Hepatocyte (in vitro differentiated cells): ENCODE results near the gene RIT2. TPM values are rescaled to one million over a fixed set of nuclear protein-coding genes. Genes with fewer than 3 reads are reported as not detected.

Experiments used
- DNase-seq: peaks from one replicate; pipeline ENCODE4 v3.0.0-alpha.2; 2016; ENCODE audit warnings: low spot score
- H2AFZ ChIP-seq: fragments of 200-600 bp; sonication (generic); 2 replicates; pipeline ENCODE4 v1.6.0; 2016; ENCODE audit warnings: antibody characterized with exemption, mild to moderate bottlenecking
- H3K27ac ChIP-seq: fragments of 200-600 bp; sonication (generic); 2 replicates; pipeline ENCODE4 v1.5.1; 2016; ENCODE audit warnings: mild to moderate bottlenecking
- H3K27me3 ChIP-seq: fragments of 200-600 bp; sonication (generic); 2 replicates; pipeline ENCODE4 v1.6.1; 2016
- H3K36me3 ChIP-seq: fragments of 200-600 bp; sonication (generic); replicated peaks from 2 replicates; pipeline ENCODE4 v1.5.1; 2016; ENCODE audit warnings: low read depth; ENCODE audit not compliant: insufficient read depth
- H3K4me1 ChIP-seq: fragments of 200-600 bp; sonication (generic); 2 replicates; pipeline ENCODE4 v1.5.1; 2016; ENCODE audit warnings: mild to moderate bottlenecking, moderate library complexity; ENCODE audit not compliant: insufficient read depth
- H3K4me2 ChIP-seq: fragments of 200-600 bp; sonication (generic); 2 replicates; pipeline ENCODE4 v1.6.0; 2016
- H3K4me3 ChIP-seq: fragments of 200-600 bp; sonication (generic); 2 replicates; pipeline ENCODE4 v1.5.1; 2016; ENCODE audit warnings: mild to moderate bottlenecking
- H3K79me2 ChIP-seq: fragments of 200-600 bp; sonication (generic); 2 replicates; pipeline ENCODE4 v1.6.0; 2017; ENCODE audit warnings: mild to moderate bottlenecking
- H3K9me2 ChIP-seq: fragments of 200-600 bp; sonication (generic); replicated peaks from 2 replicates; pipeline ENCODE4 v1.6.0; 2017; ENCODE audit warnings: mild to moderate bottlenecking; ENCODE audit not compliant: insufficient read depth
- H3K9me3 ChIP-seq: fragments of 200-600 bp; sonication (generic); 2 replicates; pipeline ENCODE4 v1.5.1; 2016; ENCODE audit warnings: low read depth, mild to moderate bottlenecking
- H4K20me1 ChIP-seq: fragments of 200-600 bp; sonication (generic); 2 replicates; pipeline ENCODE4 v1.6.0; 2016; ENCODE audit warnings: mild to moderate bottlenecking; ENCODE audit not compliant: insufficient read depth, poor library complexity, severe bottlenecking
- CTCF ChIP-seq: fragments of 200-600 bp; sonication (generic); IDR thresholded peaks from 2 replicates; pipeline ENCODE4 v1.5.1; 2016; ENCODE audit warnings: antibody characterized with exemption, mild to moderate bottlenecking; ENCODE audit not compliant: poor library complexity
- EZH2 ChIP-seq: fragments of 200-600 bp; sonication (generic); IDR thresholded peaks from 2 replicates; pipeline ENCODE4 v1.6.1; 2016; ENCODE audit warnings: antibody characterized with exemption, mild to moderate bottlenecking, borderline replicate concordance
- EZH2phosphoT487 ChIP-seq: fragments of 200-600 bp; sonication (generic); IDR thresholded peaks from one replicate; pipeline ENCODE4 v1.6.1; 2018; ENCODE audit warnings: antibody characterized with exemption, mild to moderate bottlenecking, low read depth, moderate library complexity; ENCODE audit not compliant: unreplicated experiment, severe bottlenecking
- WGBS: methylation state at CpG from one replicate; pipeline ENCODE4 v1.1.6; 2016; ENCODE audit warnings: low lambda C conversion rate; ENCODE audit errors: missing lambda C conversion rate; 5-methylcytosine and 5-hydroxymethylcytosine counted together
- polyA plus RNA-seq: library from polyadenylated mRNA; unstranded; fragments of >200 nt; fragmentation: Nextera tagmentation; extraction: Ambion mirVana; gene quantifications from 2 replicates; pipeline ENCODE4 v1.2.1, GENCODE V29; 2016
- total RNA-seq: library from RNA; depleted of rRNA; stranded (reverse); fragments of >200 nt; gene quantifications from 2 replicates; pipeline ENCODE4 v1.2.3, GENCODE V29; 2014

Gene RIT2
- total and polyA plus RNA-seq, 2 experiments from 2014 or later: not detected

- Histone ChIP-seq H4K20me1 (no peaks in the 10 kb centered on the region), H3K9me2 (no peaks in the 10 kb centered on the region), H3K79me2 (no peaks in the 10 kb centered on the region), H3K36me3 (no peaks in the 10 kb centered on the region), H3K4me2 (no peak overlapping the region), H3K4me1 (no peaks in the 10 kb centered on the region), H3K27me3 (no peaks in the 10 kb centered on the region), H3K27ac (no peak overlapping the region), H2AFZ (no peak overlapping the region), H3K4me3 (no peak overlapping the region), H3K9me3 (no peaks in the 10 kb centered on the region)
- DNase-seq: no peak
- TF ChIP-seq EZH2phosphoT487: no peak
- TF ChIP-seq EZH2: no peak
- no peak for TF ChIP-seq CTCF
These were observed 44.4 kb upstream of the RIT2 start for GRCh38 chr18:43159926-43160325.

- Histone ChIP-seq H4K20me1 (no peaks in the 10 kb centered on the region), H3K9me3 (no peaks in the 10 kb centered on the region), H3K9me2 (no peaks in the 10 kb centered on the region), H3K79me2 (no peaks in the 10 kb centered on the region), H3K27me3 (no peaks in the 10 kb centered on the region), H2AFZ (no peak overlapping the region), H3K27ac (no peak overlapping the region), H3K4me1 (no peaks in the 10 kb centered on the region), H3K4me2 (no peak overlapping the region), H3K36me3 (no peaks in the 10 kb centered on the region), H3K4me3 (no peak overlapping the region)
- WGBS: 86% methylated on average over 5 of the region's 5 CpGs
- no peak for DNase-seq
- no peak for TF ChIP-seq CTCF
- no peak for TF ChIP-seq EZH2phosphoT487
- no peak for TF ChIP-seq EZH2
These were observed 43.7 kb upstream of the RIT2 start for GRCh38 chr18:43159086-43159770.

DNA sequence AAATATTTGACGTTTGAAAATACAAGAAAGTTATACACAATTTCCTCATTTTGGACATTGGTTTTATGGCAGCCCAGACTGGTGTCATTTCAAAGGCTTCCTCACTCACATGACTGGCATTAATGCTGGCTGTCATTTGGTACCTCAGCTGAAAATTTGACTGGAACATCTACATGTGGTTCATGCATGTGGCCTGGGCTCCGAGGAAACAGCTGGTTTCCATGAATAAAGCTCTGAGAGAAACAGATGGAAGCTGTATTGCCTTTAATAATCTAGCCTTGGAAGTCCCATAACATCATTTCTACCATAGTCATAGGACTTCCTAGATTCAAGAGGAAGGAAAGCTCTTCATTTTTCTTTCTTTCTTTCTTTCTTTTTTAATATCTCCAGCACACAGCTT, 42.9 kb upstream of the RIT2 start:
- Histone ChIP-seq H3K27me3 (no peaks in the 10 kb centered on the region), H3K9me3 (no peaks in the 10 kb centered on the region), H3K4me2 (no peak overlapping the region), H3K4me1 (no peaks in the 10 kb centered on the region), H3K4me3 (no peak overlapping the region), H3K27ac (no peak overlapping the region), H3K79me2 (no peaks in the 10 kb centered on the region), H3K36me3 (no peaks in the 10 kb centered on the region), H3K9me2 (no peaks in the 10 kb centered on the region), H2AFZ (no peak overlapping the region), H4K20me1 (no peaks in the 10 kb centered on the region)
- TF ChIP-seq EZH2 (no peak), CTCF (no peak)
- WGBS: 82% methylated on average over 2 of the region's 2 CpGs
- no peak for DNase-seq

DNA sequence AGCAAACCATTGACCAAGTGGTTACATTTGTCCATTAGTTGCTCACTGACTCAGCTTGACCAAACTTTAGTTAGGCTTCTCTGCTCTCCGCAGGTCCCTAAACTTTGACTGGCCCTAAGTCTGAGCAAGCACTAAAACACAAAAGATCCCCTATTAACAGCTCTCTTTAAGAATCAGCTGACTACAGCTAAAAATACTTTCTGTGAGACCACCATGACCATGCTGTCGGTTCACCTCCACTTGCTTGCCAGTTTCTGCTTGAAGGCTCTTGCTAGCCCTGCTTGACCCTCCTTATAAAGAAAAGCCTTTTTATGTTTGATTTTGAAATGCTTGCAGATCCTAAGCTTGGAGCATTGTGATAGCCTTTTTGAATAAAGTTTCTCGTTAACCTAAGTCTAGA, 40.4 kb upstream of the RIT2 start:
- no peaks in the 10 kb centered on the region for H3K27me3 ChIP-seq
- no peaks in the 10 kb centered on the region for H3K79me2 ChIP-seq
- H3K9me2 ChIP-seq: no peaks in the 10 kb centered on the region
- no peak for DNase-seq
- H4K20me1 ChIP-seq: no peaks in the 10 kb centered on the region
- no peaks in the 10 kb centered on the region for H3K9me3 ChIP-seq
- H3K27ac ChIP-seq: no peak overlapping the region
- H3K36me3 ChIP-seq: no peaks in the 10 kb centered on the region
- H3K4me3 ChIP-seq: no peak overlapping the region
- no peak overlapping the region for H2AFZ ChIP-seq
- no peak overlapping the region for H3K4me2 ChIP-seq
- no peaks in the 10 kb centered on the region for H3K4me1 ChIP-seq
- 100% methylated on average over 3 of the region's 3 CpGs for WGBS
- no peak for TF ChIP-seq EZH2
- TF ChIP-seq EZH2phosphoT487: no peak
- TF ChIP-seq CTCF: no peak
